Caco-2 (cell line): ENCODE measurements around the gene WBP11. TPM values are rescaled to one million over a fixed set of nuclear protein-coding genes. Genes with fewer than 3 reads are reported as not detected.

Experiments used
- BruUV-seq: library from RNA; stranded (reverse); fragments of 400-500 nt; replicated peaks from 2 replicates; lab custom pipeline; 2021; lab: Mats Ljungman, UMichigan
- CTCF ChIA-PET: fragments of 300-600 bp; sonication (Branson Sonifier 250); formaldehyde crosslinking; loops from one replicate; lab custom pipeline; 2022; ENCODE audit warnings: antibody characterized with exemption; lab: Charles Lee
- POLR2A ChIA-PET: fragments of 300-600 bp; sonication (Branson Sonifier 250); formaldehyde crosslinking; loops from one replicate; lab custom pipeline; 2022; ENCODE audit warnings: antibody characterized with exemption; lab: Charles Lee
- DNase-seq, 2 experiments: peaks; one replicate each; pipeline versions ENCODE4 v3.0.0 to v3.0.0-alpha.2; 2020 to 2022
- H3K27me3 ChIP-seq: replicated peaks from 2 replicates; pipeline ENCODE4 v1.6.0; 2011; ENCODE audit warnings: low read length; ENCODE audit not compliant: control insufficient read depth, insufficient read depth
- H3K36me3 ChIP-seq: 2 replicates; pipeline ENCODE4 v1.5.1; 2011; ENCODE audit warnings: low read length; ENCODE audit not compliant: control insufficient read depth, insufficient read depth
- H3K4me1 ChIP-seq: fragments of 250-450 bp; sonication (Bioruptor Pico); 2 replicates; pipeline ENCODE4 v1.5.1; 2020; ENCODE audit warnings: mild to moderate bottlenecking
- H3K4me3 ChIP-seq: 2 replicates; pipeline ENCODE4 v1.5.1; 2011; ENCODE audit warnings: low read depth, mild to moderate bottlenecking, control low read depth, low read length
- H3K9me3 ChIP-seq: fragments of 250-450 bp; sonication (Bioruptor Pico); 2 replicates; pipeline ENCODE4 v1.5.1; 2020; ENCODE audit warnings: mild to moderate bottlenecking, moderate library complexity
- H3K27ac Mint-ChIP-seq: one replicate; pipeline ENCODE4 v1.8.0; 2022; ENCODE audit warnings: mixed read lengths; ENCODE audit not compliant: unreplicated experiment
- H3K27me3 Mint-ChIP-seq: one replicate; pipeline ENCODE4 v1.8.0; 2022; ENCODE audit warnings: mixed read lengths; ENCODE audit not compliant: insufficient read depth, unreplicated experiment
- H3K36me3 Mint-ChIP-seq: one replicate; pipeline ENCODE4 v1.8.0; 2022; ENCODE audit warnings: mild to moderate bottlenecking, mixed read lengths; ENCODE audit not compliant: insufficient read depth, unreplicated experiment
- H3K4me1 Mint-ChIP-seq: one replicate; pipeline ENCODE4 v1.8.0; 2022; ENCODE audit warnings: low read depth, mixed read lengths; ENCODE audit not compliant: unreplicated experiment
- H3K4me3 Mint-ChIP-seq: one replicate; pipeline ENCODE4 v1.8.0; 2022; ENCODE audit warnings: mild to moderate bottlenecking, moderate library complexity, mixed read lengths; ENCODE audit not compliant: unreplicated experiment
- H3K9me3 Mint-ChIP-seq: one replicate; pipeline ENCODE4 v1.8.0; 2022; ENCODE audit warnings: mixed read lengths; ENCODE audit not compliant: unreplicated experiment
- CTCF ChIP-seq, 2 experiments: fragments of 200-600 bp in 1 of 2; IDR thresholded peaks; 1 replicate in 1 of 2; 2 replicates in 1 of 2; pipeline versions ENCODE4 v1.5.1 to v1.8.0; 2011 to 2022; ENCODE audit warnings: antibody characterized with exemption in 1 of 2, control low read depth in 1 of 2, inconsistent platforms in 1 of 2, low read depth in 1 of 2, low read length in 1 of 2, mild to moderate bottlenecking in 1 of 2, moderate library complexity in 1 of 2; ENCODE audit not compliant: insufficient read depth in 1 of 2, severe bottlenecking in 1 of 2, unreplicated experiment in 1 of 2
- intact Hi-C: fragments of 100-400 bp; cut with micrococcal nuclease; formaldehyde crosslinking; loops from one replicate; pipeline ENCODE4 v1.10.0; 2022; ENCODE audit not compliant: unreplicated experiment
- total RNA-seq: library from RNA; stranded (reverse); gene quantifications from 2 replicates; pipeline ENCODE4 v1.2.3, GENCODE V29; 2022

The WBP11 gene
- total RNA-seq, 1 experiment from 2014 or later = 159 TPM

GRCh38 chr12:14843425-14843887 lies 40.2 kb upstream of the WBP11 start, which contains the start of gene ART4:
Gene ART4, minus strand, starts transcription at chr12:14843526. Its CDS starts 413 bp downstream, at chr12:14843113.
- intact Hi-C loops = loop anchor here (2.0 to 5.0 kb wide), 2 partner anchors 41 to 69 kb away; partner anchors contain the start of genes C12orf60 and WBP11
- H3K4me1 ChIP-seq = peaks cover 32% of the 10 kb centered on the region
- peak within 1 kb of the TSS; percentile 24 for H3K27ac Mint-ChIP-seq
- no peak within 1 kb of the TSS for H3K4me3 ChIP-seq
- peak; percentile 24 to 57 for DNase-seq
- H3K9me3 Mint-ChIP-seq = peaks cover 11% of the 10 kb centered on the region
- H3K4me3 Mint-ChIP-seq = peak within 1 kb of the TSS; percentile 13
- H3K27me3 Mint-ChIP-seq = peaks cover 2% of the 10 kb centered on the region
- CTCF ChIA-PET = interaction anchor here (2.2 kb wide), 1 partner anchor 152 kb away, joined by 6 read pairs; no protein-coding TSS in a partner anchor
- POLR2A ChIA-PET = no interaction called here
- H3K36me3 Mint-ChIP-seq = no peaks in the 10 kb centered on the region
- no peaks in the 10 kb centered on the region for H3K27me3 ChIP-seq
- TF ChIP-seq CTCF (IDR thresholded peaks at IDR 0.05; ENCODE audit: insufficient read depth in 1 of 2, low read depth in 1 of 2, low read length in 1 of 2, severe bottlenecking in 1 of 2, unreplicated experiment in 1 of 2) = no peak
- peaks cover 20% of the 10 kb centered on the region for H3K4me1 Mint-ChIP-seq
- no TSS peak for BruUV-seq
- no peaks in the 10 kb centered on the region for H3K9me3 ChIP-seq
- H3K36me3 ChIP-seq = no peaks in the 10 kb centered on the region

DNA sequence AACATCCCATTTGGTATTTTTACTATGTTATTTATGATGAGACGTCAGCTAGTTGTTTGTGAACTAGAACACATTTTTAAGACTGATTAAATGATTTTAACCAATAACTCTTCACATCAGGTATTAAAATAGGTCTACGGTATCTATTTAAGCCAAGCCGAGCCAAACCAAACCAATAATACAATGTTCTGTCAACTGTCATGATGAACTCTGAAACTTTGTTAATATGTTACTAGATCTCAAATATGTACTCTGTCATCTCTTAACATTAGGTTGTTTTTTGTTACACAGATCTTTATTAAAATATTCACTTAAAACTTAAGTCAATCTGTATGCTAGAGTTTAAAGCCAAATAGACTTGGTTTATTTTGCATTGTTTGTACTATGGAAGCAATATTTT lies 39.0 kb upstream of the WBP11 start:
- intact Hi-C loops = loop anchor here (2.0 to 5.0 kb wide), 2 partner anchors 40 to 68 kb away; partner anchors contain the start of genes C12orf60 and WBP11
- Mint-ChIP-seq H3K4me1 (peaks cover 20% of the 10 kb centered on the region), H3K4me3 (no peak overlapping the region), H3K27me3 (no peaks in the 10 kb centered on the region), H3K36me3 (no peaks in the 10 kb centered on the region), H3K9me3 (peaks cover 11% of the 10 kb centered on the region), H3K27ac (no peak overlapping the region)
- Histone ChIP-seq H3K27me3 (no peaks in the 10 kb centered on the region), H3K4me1 (peaks cover 32% of the 10 kb centered on the region), H3K4me3 (no peak overlapping the region), H3K36me3 (no peaks in the 10 kb centered on the region), H3K9me3 (no peaks in the 10 kb centered on the region)
- no peak for DNase-seq
- TF ChIP-seq CTCF (IDR thresholded peaks at IDR 0.05; ENCODE audit: insufficient read depth in 1 of 2, low read depth in 1 of 2, low read length in 1 of 2, severe bottlenecking in 1 of 2, unreplicated experiment in 1 of 2) = no peak
- no TSS peak for BruUV-seq
- ChIA-PET CTCF (interaction anchor here (2.2 kb wide), 1 partner anchor 154 kb away, joined by 6 read pairs; no protein-coding TSS in a partner anchor), POLR2A (no interaction called here)

GRCh38 chr12:14841761-14842160 lies 38.5 kb upstream of the WBP11 start:
- ChIA-PET POLR2A (no interaction called here), CTCF (no interaction called here)
- intact Hi-C loops = loop anchor here (2.0 to 5.0 kb wide), 2 partner anchors 39 to 67 kb away; partner anchors contain the start of genes C12orf60 and WBP11
- no peaks in the 10 kb centered on the region for H3K36me3 Mint-ChIP-seq
- H3K9me3 Mint-ChIP-seq = peaks cover 11% of the 10 kb centered on the region
- no peak for DNase-seq
- Histone ChIP-seq H3K36me3 (no peaks in the 10 kb centered on the region), H3K27me3 (no peaks in the 10 kb centered on the region), H3K4me3 (no peak overlapping the region), H3K9me3 (no peaks in the 10 kb centered on the region), H3K4me1 (peaks cover 36% of the 10 kb centered on the region)
- BruUV-seq = no TSS peak
- H3K27me3 Mint-ChIP-seq = no peaks in the 10 kb centered on the region
- H3K4me1 Mint-ChIP-seq = peaks cover 20% of the 10 kb centered on the region
- no peak overlapping the region for H3K27ac Mint-ChIP-seq
- no peak for TF ChIP-seq CTCF (IDR thresholded peaks at IDR 0.05; ENCODE audit: insufficient read depth in 1 of 2, low read depth in 1 of 2, low read length in 1 of 2, severe bottlenecking in 1 of 2, unreplicated experiment in 1 of 2)
- no peak overlapping the region for H3K4me3 Mint-ChIP-seq
